Inflammatory macrophage treated with lipopolysaccharide for 1 hour (primary cell): ENCODE measurements around the gene CCND1.

Experiments used
- DNase-seq, 2 donors: peaks; one replicate each; pipeline ENCODE4 v3.0.0-alpha.2; 2020 to 2022

The CCND1 gene

DNA sequence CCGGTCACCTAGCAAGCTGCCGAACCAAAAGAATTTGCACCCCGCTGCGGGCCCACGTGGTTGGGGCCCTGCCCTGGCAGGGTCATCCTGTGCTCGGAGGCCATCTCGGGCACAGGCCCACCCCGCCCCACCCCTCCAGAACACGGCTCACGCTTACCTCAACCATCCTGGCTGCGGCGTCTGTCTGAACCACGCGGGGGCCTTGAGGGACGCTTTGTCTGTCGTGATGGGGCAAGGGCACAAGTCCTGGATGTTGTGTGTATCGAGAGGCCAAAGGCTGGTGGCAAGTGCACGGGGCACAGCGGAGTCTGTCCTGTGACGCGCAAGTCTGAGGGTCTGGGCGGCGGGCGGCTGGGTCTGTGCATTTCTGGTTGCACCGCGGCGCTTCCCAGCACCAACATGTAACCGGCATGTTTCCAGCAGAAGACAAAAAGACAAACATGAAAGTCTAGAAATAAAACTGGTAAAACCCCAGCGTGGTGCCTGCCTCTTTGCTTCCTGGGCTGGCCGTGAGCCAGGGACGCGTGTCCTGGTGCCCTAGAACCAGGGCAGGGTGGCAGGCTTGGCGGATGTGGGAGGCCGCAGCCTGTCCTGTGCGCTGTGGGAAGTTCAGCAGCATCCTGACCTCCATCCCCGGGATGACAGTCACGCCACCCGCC lies 13.2 kb downstream of the CCND1 start:
- no peak for DNase-seq

DNA sequence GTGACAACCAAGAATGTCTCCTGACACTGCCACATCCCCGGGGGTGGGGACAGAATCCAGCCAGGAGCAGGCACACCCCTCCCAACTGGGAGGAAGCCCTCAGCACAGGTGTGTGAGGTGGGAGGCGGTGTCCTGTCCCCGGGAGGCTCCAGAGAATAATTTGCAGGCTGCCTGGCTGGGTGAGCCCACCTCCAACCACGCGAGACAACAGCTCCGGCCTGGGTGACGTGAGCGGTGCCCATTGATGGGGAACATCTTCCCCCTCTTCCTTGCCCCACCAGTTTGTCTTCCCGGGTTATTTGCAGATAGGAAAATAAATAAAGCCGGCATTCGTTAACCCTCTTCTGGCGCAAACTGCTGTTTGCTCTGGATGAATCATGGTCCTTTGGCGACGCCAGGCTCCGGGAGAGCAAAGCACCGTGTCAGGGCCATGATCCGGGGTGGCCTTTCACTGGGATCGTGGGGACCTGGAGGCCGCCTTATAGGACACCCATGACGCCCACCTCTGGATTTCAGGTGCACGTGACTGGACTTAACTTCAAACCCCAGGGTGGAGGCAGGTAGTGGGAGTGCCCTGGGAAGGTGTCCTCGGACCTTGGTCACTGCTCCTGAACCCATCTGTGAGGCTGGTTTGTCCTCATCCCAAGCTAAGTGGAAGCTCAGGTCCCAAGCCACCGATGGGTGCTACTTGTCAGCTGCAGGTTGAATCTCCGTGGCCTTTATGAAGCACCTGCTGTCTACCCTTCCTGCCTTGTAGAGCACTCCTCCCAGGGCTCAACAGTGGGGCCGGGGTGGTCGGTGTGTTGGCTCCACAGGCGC lies 13.9 kb downstream of the CCND1 start:
- DNase-seq, result no peak

DNA sequence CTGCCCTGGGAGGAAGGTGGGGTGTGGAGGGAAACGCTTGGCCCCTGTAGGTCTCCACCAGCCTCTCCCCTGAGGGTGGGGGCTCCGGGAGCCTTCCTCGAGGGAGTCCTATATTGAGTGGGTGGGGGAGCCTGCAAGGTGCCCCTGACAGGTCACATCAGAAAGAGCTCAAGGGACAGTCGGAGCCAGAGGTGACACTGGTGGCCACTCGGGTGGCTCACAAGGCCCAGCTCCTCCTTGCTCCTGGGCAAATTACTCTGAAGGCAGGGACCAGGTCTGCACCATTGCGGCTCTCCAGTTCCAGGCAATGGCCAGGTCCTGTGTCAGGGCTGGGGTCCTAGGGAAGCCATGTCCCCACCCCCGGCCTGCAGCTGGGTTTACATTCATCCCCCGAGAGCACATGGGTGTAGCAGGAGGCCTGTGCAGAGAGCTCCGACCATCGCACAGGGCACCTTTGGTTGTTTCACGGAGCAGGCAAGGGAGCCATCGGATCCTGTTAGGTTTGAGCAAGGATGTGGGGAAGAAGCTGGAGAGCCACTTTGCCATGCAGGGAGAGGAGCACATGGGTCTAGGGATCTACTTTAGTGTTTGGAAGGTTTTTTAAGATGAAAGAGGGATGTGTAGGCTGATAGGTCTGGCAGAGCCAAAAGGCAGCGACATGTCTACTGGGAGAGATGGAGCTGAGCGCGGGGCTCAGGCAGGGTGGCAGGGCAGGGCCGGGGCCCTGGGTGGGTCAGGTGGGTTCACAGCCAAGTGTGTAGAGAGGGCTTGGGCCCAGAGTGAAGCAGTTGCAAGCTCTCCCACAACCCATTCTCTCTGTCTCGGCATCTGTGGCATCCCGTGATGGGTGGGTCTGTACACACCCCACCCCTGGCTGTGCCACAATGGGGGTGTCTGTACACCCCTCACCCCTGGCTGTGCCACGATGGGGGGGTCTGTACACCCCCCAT lies 14.8 kb downstream of the CCND1 start:
- no peak for DNase-seq

DNA sequence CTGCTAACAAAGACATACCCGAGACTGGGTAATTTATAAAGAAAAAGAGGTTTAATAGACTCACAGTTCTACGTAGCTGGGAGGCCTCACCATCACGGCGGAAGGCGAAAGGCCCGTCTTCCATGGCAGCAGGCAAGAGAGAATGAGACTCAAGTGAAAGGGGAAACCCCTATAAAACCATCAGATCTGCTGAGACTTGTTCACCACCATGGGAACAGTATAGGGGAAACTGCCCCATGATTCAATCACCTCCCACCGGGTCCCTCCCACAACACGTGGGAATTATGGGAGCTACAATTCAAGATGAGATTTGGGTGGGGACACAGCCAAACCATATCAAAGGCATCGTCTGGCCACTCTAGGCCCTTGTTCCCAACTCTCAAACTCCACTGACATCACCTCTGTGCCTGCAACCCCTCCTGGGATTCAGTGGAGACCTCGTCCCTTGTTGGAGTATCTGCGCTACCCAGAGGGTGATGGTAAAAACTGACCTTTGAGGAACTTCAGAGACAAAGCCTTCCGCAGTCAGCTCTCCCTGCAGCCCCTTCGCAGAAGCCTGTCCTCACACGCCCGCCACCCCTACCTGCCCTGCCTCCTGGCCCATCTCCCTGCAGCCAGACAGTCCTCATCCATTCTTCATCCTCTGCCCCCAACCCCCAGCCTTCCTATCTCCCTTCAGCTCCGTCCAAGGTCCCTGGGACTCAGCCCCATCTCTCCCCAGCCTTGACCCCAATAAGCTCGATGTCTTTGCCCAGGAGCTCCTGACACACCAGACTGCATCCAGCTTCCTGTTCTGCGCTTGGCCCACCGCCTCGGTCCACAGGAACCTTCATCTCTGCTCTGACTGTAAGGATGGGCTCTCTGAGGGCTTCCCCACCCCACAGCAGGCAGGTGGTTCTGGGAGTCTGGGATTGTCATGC lies 15.8 kb downstream of the CCND1 start:
- DNase-seq, result no peak

DNA sequence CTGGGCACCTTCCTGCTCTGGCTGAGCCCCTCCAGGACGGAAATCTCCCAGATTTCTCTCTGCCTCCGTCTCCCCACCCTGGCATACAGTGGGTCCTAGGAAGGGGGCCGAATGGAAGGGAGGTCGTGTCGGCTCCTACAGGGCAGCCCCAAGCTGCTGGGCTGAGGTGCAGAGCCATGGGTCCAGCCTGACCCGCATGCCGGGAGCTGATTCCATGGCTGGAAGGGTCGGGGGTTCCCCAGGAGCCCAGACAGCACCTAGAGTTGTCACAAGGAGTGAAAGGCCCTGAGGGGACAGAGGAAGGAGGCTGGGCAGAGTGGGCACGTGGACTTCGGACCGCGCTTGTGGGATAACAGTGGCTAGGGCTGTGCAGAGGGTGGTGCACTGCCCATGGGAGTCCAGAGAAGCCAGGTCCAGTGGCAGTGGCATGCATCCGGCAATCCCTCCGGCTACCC lies 16.5 kb downstream of the CCND1 start:
- no peak for DNase-seq

GRCh38 chr11:69657911-69658625 lies 17.1 kb downstream of the CCND1 start:
- no peak for DNase-seq

DNA sequence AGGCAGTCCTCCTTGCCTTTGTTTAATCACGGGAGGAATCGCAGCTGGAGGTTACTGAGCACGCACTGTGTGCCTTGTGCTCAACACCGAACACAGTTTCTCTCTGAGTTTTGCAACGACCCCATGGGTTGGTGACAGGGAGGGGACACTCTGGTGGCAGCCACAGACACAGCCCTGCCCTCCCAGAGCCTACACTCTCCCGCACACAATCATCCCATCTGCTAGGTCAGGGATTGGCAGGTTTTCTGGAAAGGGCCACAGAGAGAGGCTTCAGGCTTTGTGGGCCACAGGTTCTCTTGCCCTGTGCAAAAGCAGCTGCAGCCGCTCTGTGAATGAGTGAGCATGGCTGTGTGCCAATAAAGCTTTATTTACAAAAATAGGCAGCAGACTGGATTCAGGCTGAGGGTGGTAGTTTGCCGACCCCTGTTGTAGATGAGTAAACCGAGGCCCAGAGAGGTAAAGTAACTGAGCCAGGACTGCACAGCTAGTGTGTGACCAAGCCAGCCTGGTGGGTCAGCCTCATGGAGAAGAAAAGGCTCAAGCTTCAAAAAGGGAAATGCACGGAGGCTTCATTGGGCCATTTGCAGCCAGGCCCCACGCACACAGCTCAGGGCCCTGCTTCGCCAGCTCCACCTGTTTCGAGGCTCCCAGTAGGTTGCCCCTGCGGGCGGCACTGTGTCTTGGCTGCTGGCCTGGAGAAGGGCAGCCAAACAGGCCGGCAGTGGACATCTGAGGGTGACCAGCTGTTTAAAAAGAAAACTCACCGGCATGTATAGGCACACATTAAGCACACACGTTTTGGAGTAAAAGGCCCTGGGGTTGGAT lies 17.9 kb downstream of the CCND1 start:
- DNase-seq, result no peak

DNA sequence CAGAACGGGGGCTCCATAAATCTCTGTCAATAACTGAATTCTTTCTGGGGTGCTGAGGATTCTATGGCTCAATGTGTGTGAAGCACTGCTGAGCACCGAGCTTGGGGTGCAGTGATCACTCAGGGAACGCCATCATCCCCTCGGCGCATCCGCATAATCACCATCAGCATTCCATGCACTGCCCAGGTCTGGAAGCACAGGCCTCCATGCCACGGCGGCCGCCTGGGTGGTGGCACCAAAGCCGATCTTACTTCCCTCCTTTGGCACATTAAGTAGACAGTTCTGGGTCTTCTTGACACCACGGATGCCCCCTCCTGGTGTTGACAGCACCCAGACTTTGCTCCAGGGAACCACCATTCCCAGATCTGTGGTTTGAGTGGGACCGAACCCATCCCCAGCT lies 18.6 kb downstream of the CCND1 start:
- DNase-seq, result no peak

GRCh38 chr11:69660001-69660500 lies 19.1 kb downstream of the CCND1 start:
- no peak for DNase-seq

DNA sequence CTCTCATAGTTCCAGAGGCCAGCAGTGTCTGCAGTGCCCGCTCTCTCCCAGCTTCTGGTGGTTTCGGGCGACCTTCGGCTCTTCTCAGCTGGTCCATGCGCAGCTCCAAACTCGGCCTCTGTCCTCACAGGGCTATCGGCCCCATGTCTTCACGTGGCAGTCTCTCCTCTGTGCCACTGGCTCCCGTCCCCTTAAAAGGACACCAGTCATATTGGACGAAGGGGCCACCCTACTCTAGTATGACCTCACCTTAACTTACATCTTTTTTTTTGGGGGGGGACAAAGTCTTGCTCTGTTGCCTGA lies 20.4 kb downstream of the CCND1 start:
- no peak for DNase-seq

- DNase-seq, result no peak
These were observed 21.2 kb downstream of the CCND1 start for GRCh38 chr11:69662021-69662698.

- no peak for DNase-seq
These were observed 21.9 kb downstream of the CCND1 start for GRCh38 chr11:69662806-69663205.

- DNase-seq, result no peak
These were observed 22.4 kb downstream of the CCND1 start for GRCh38 chr11:69663326-69663725.

DNA sequence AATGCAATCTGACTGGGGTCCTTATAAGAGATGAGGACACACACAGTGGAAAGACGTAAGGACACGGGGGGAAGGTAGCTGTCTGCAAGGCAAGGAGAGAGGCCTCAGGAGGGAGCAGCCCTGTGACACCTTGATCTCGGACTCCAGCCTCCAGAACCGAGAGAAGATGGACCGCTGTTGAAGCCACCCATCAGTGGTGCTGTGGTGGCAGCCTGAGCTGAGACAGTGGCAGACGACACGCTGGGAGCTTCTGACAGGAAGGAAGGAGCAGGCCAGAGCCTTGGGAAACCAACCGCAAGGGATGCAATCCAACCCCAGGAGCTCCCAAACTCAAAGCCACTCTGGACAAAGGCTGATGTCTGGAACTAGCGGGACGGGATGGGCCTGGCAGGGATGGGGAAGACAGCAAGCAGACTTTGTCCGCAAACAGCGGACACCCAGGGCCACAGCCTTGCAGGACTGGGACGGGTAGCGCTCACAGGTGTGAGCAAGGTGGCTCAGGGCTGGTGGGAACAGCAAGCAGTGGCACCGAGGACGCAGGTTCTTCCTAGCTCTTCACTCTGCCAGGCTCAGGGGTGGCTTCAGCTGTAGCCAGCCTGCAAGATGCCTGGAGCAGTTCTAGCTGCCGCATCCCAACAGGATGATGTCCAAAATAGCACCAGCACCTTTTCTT lies 23.3 kb downstream of the CCND1 start:
- no peak for DNase-seq

DNA sequence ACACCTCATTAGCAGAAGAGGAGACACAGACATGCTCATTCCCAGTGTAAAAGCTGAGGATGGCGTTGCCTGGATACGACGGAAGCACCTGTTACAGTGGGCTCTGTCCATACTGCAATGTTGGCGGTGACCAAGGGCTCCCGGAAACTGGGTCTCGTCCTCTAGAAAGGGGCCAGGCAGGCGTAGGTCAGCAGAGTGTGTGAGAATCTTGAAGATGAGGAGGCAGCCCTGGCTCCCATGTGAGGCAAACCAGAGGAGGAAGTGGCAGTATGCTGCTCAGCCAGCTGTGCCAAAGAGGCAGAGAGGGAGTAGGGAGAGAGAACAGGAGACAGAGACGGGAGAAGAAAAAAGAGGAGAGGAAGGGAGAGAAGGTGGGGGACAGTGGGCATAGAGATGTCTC lies 23.9 kb downstream of the CCND1 start:
- no peak for DNase-seq

DNA sequence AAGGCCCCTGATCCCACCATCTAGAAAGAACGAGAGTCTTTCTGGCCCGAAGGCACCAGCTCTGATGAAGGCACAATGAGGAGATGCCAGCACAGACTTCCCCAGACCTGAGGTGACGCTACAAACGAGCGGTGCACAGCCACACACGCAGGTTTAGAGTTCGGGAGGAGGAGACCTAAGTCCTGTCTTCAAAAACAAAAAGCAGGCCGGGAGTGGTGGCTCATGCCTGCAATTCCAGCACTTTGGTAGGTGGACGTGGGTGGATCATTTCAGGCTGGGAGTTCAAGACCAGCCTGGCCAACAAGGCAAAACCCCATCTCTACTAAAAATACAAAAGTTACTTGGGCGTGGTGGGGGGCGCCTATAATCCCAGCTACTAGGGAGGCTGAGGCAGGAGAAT lies 24.7 kb downstream of the CCND1 start:
- DNase-seq, result no peak

DNA sequence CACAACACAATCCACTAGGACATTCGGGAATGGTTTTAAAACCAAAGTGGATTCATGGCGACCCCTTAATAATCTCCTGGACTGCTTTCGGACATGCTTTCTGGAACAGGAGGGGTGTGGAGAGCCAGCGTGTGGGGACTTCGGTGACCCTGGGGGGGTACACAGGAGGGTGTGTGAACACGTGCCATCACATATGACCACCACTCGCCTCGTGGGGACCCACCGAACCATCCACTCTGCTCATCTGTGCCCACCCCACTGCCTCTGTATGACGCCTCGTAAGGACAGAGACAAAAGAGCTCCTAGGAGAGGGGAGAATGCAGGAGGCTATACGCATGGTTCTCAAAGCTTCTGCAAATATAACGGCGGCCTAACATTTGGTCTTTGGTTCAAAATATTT lies 25.3 kb downstream of the CCND1 start:
- DNase-seq, result no peak

- DNase-seq, result no peak
These were observed 26.0 kb downstream of the CCND1 start for GRCh38 chr11:69666752-69667536.
